Lower leg skin (tissue), 4 donors: ENCODE measurements around the gene ANK2. TPM values are rescaled to one million over a fixed set of nuclear protein-coding genes. Genes with fewer than 3 reads are reported as not detected.

Experiments
- DNase-seq, 2 donors: peaks; one replicate each; pipeline ENCODE4 v3.0.0-alpha.2; 2019; ENCODE audit warnings: low spot score in 2 of 2
- H3K4me3 ChIP-seq: fragments of 200-600 bp; sonication (generic); 2 replicates; pipeline ENCODE4 v1.5.1; 2017; ENCODE audit warnings: mild to moderate bottlenecking, low read depth; ENCODE audit not compliant: poor library complexity, severe bottlenecking
- CTCF ChIP-seq, 3 donors: fragments of 450-650 bp; IDR thresholded peaks; one replicate each; pipeline ENCODE4 v1.5.1; 2016; ENCODE audit warnings: antibody characterized with exemption in 3 of 3, mild to moderate bottlenecking in 3 of 3, moderate library complexity in 2 of 3
- POLR2A ChIP-seq, 2 donors: fragments of 450-650 bp; IDR thresholded peaks; one replicate each; pipeline ENCODE4 v1.6.1; 2016 to 2017; ENCODE audit warnings: antibody characterized with exemption in 2 of 2, mild to moderate bottlenecking in 1 of 2, moderate library complexity in 1 of 2
- WGBS, 2 donors: methylation state at CpG; one replicate each; pipeline ENCODE4 v1.1.5; 2018; 5-methylcytosine and 5-hydroxymethylcytosine counted together
- intact Hi-C: fragments of 100-400 bp; cut with DNase I; formaldehyde crosslinking; loops from one replicate; pipeline ENCODE4 v1.15.0; 2023; ENCODE audit warnings: low total_unique reads
- total RNA-seq, 4 donors: library from RNA; depleted of rRNA; stranded (reverse); fragments of >200 nt; gene quantifications; one replicate each; pipeline ENCODE4 v1.1.0, GENCODE V29; 2016

The ANK2 gene
- total RNA-seq, 4 donors from 2014 or later, result 7.1 to 28.8 (median 18.3) TPM

- DNase-seq, result no peak
- TF ChIP-seq CTCF (IDR thresholded peaks at IDR 0.05), result no peak
- no peak for TF ChIP-seq POLR2A (IDR thresholded peaks at IDR 0.05)
- intact Hi-C loops, result no loop called here
- no peak overlapping the region for H3K4me3 ChIP-seq
Observed at GRCh38 chr4:113272523-113272922, 223.1 kb downstream of the ANK2 start.

- intact Hi-C loops, result no loop called here
- TF ChIP-seq POLR2A (IDR thresholded peaks at IDR 0.05) (no peak), CTCF (IDR thresholded peaks at IDR 0.05) (no peak)
- DNase-seq, result no peak
- H3K4me3 ChIP-seq, result no peak overlapping the region
Observed at GRCh38 chr4:113273721-113274220, 224.3 kb downstream of the ANK2 start.

GRCh38 chr4:113276464-113277170, 227.2 kb downstream of the ANK2 start:
- intact Hi-C loops, result no loop called here
- no peak for DNase-seq
- TF ChIP-seq CTCF (IDR thresholded peaks at IDR 0.05) (no peak), POLR2A (IDR thresholded peaks at IDR 0.05) (no peak)
- H3K4me3 ChIP-seq, result no peak overlapping the region
- 53 to 61% methylated on average over 7 of the region's 7 CpGs for WGBS, 2 donors

- no peak overlapping the region for H3K4me3 ChIP-seq
- TF ChIP-seq POLR2A (IDR thresholded peaks at IDR 0.05) (no peak), CTCF (IDR thresholded peaks at IDR 0.05) (no peak)
- intact Hi-C loops, result no loop called here
- WGBS, 2 donors, result 22 to 26% methylated on average over 8 of the region's 8 CpGs
- peak; percentile 53 to 91 for DNase-seq
Observed at GRCh38 chr4:113278324-113278934, 229.0 kb downstream of the ANK2 start.

GRCh38 chr4:113285501-113285900, 236.0 kb downstream of the ANK2 start:
- TF ChIP-seq CTCF (IDR thresholded peaks at IDR 0.05) (no peak), POLR2A (IDR thresholded peaks at IDR 0.05) (no peak)
- WGBS, 2 donors, result 57 to 76% methylated on average over 4 of the region's 4 CpGs
- no peak for DNase-seq
- H3K4me3 ChIP-seq, result no peak overlapping the region
- intact Hi-C loops, result no loop called here
